IMR-90 (cell line): Measurements from ENCODE around the gene SLC2A6.

Experiments used
- BHLHE40 ChIP-seq: fragments of 150-350 bp; IDR thresholded peaks from 2 replicates; pipeline ENCODE4 v1.6.1; 2016; ENCODE audit warnings: mild to moderate bottlenecking, low read depth, low read length
- CEBPB ChIP-seq: IDR thresholded peaks from 2 replicates; pipeline ENCODE4 v1.6.1; 2012; ENCODE audit warnings: low read depth, low read length, improper control_type of control experiment
- CTCF ChIP-seq: conservative IDR thresholded peaks from 2 replicates; pipeline ENCODE4 v1.5.1; 2012; ENCODE audit warnings: mild to moderate bottlenecking, low read depth, low read length, improper control_type of control experiment
- ELK1 ChIP-seq: fragments of 150-350 bp; IDR thresholded peaks from 2 replicates; pipeline ENCODE4 v1.6.1; 2016; ENCODE audit warnings: low read depth, mild to moderate bottlenecking, low read length, moderate library complexity, borderline replicate concordance
- FOS ChIP-seq: fragments of 150-350 bp; IDR thresholded peaks from 2 replicates; pipeline ENCODE4 v1.6.1; 2016; ENCODE audit warnings: low read depth, low read length
- MAFK ChIP-seq: IDR thresholded peaks from 2 replicates; pipeline ENCODE4 v1.6.1; 2012; ENCODE audit warnings: low read depth, low read length, improper control_type of control experiment
- MAZ ChIP-seq: IDR thresholded peaks from 2 replicates; pipeline ENCODE4 v1.6.1; 2012; ENCODE audit warnings: low read depth, mild to moderate bottlenecking, low read length, improper control_type of control experiment, moderate library complexity, borderline replicate concordance
- MXI1 ChIP-seq: IDR thresholded peaks from 2 replicates; pipeline ENCODE4 v1.6.1; 2012; ENCODE audit warnings: low read depth, mild to moderate bottlenecking, low read length, moderate library complexity, borderline replicate concordance
- POLR2A ChIP-seq: IDR thresholded peaks from 2 replicates; pipeline ENCODE4 v1.6.1; 2012; ENCODE audit warnings: mild to moderate bottlenecking, low read depth, low read length
- RAD21 ChIP-seq: IDR thresholded peaks from 2 replicates; pipeline ENCODE4 v1.6.1; 2012; ENCODE audit warnings: low read length, improper control_type of control experiment
- RCOR1 ChIP-seq: IDR thresholded peaks from 2 replicates; pipeline ENCODE4 v1.6.1; 2012; ENCODE audit warnings: mild to moderate bottlenecking, low read length, improper control_type of control experiment; ENCODE audit not compliant: insufficient replicate concordance
- RFX5 ChIP-seq: IDR thresholded peaks from 2 replicates; pipeline ENCODE4 v1.8.0; 2012; ENCODE audit warnings: low read depth, mild to moderate bottlenecking, low read length, moderate library complexity
- SMC3 ChIP-seq: fragments of 150-350 bp; IDR thresholded peaks from 2 replicates; pipeline ENCODE4 v1.6.1; 2016; ENCODE audit warnings: low read depth, mild to moderate bottlenecking, antibody characterized with exemption, low read length, moderate library complexity
- TF ChIP-seq, protein P1 (sequence below): fragments of 150-350 bp; IDR thresholded peaks from 2 replicates; pipeline ENCODE4 v1.6.1; 2017; ENCODE audit warnings: mild to moderate bottlenecking, antibody characterized with exemption, low read length, low read depth

DNA sequence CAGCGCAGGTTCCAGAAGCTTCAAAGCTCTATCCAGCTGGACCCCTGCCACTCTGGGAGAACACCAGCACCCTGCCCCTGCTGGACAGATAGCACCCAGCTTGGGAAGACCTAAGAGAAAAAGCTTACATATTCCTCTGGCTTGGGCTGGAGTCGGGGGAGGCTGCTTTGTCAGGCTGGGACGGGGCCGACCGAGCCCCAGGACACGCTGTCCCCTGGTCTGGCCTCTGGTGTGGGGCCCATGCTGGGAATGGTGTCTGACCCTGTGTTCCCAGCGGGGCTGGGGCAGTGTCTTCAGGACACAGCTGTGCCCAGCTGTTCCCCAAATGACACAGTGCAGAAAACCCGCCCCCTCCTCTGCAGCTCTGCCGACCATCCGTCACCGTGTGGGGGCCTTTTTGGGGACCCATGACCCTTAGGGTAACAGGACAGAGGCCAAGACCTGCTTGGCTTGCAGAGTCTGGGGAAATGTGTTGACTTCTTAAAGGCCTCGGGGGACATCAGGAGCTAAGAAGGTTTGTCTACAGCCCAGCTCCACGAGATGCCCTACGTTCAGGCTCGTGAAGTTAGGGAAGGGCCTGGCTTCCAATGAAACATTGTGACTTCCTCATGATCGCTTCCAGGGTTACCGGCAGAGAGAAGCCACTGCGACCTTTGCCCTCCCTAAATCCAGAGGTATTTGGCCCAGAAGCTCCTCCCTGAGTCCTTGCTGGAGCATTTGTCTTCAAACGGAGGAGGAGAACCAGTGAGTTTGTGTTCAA is 20.4 kb upstream of the SLC2A6 start:
- TF ChIP-seq CTCF: no peak
- no peak for TF ChIP-seq RFX5
- no peak for TF ChIP-seq RCOR1
- no peak for TF ChIP-seq POLR2A
- TF ChIP-seq SMC3: no peak
- no peak for TF ChIP-seq ELK1
- no peak for TF ChIP-seq CEBPB
- TF ChIP-seq FOS: no peak
- no peak for TF ChIP-seq MXI1
- no peak for TF ChIP-seq RAD21
- TF ChIP-seq MAFK: no peak
- no peak for TF ChIP-seq BHLHE40
- TF ChIP-seq, protein P1, sequence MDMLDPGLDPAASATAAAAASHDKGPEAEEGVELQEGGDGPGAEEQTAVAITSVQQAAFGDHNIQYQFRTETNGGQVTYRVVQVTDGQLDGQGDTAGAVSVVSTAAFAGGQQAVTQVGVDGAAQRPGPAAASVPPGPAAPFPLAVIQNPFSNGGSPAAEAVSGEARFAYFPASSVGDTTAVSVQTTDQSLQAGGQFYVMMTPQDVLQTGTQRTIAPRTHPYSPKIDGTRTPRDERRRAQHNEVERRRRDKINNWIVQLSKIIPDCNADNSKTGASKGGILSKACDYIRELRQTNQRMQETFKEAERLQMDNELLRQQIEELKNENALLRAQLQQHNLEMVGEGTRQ: no peak
- no peak for TF ChIP-seq MAZ
